Mammary epithelial cell (primary cell): ENCODE measurements around the gene DISP1.

Source experiments
- CTCF ChIP-seq, 2 donors: IDR thresholded peaks in 1 of 2; conservative IDR thresholded peaks in 1 of 2; 2 replicates each; pipeline ENCODE4 v1.5.1; 2011 to 2012; ENCODE audit warnings: inconsistent platforms in 2 of 2, low read length in 2 of 2, mild to moderate bottlenecking in 2 of 2, control low read depth in 1 of 2, low read depth in 1 of 2; ENCODE audit not compliant: insufficient read depth in 1 of 2; ENCODE audit errors: extremely low read depth in 1 of 2
- EZH2 ChIP-seq: IDR thresholded peaks from 2 replicates; pipeline ENCODE4 v1.6.1; 2012; ENCODE audit warnings: low read length, inconsistent platforms, borderline replicate concordance

- no peak for TF ChIP-seq CTCF (conservative IDR thresholded peaks at IDR 0.05 in 1 of 2, IDR thresholded peaks at IDR 0.05 in 1 of 2; ENCODE audit: extremely low read depth in 1 of 2, insufficient read depth in 1 of 2, low read depth in 1 of 2, low read length in 2 of 2)
- TF ChIP-seq EZH2: no peak
Observed at GRCh38 chr1:222833356-222833876, 18.6 kb downstream of the DISP1 start.
